Neural cell (in vitro differentiated cells): ENCODE data around the gene WFDC12. TPM values are rescaled to one million over a fixed set of nuclear protein-coding genes. Genes with fewer than 3 reads are reported as not detected.

ENCODE experiments used
- H2AFZ ChIP-seq: fragments of 200-600, 300-800 bp; sonication (generic), shearing (Covaris generic); 2 replicates; pipeline ENCODE4 v1.6.0; 2014; ENCODE audit warnings: low read depth, mild to moderate bottlenecking, antibody characterized with exemption, low read length, moderate library complexity
- H3F3A ChIP-seq: fragments of 200-600 bp; shearing (Covaris generic); 2 replicates; pipeline ENCODE4 v1.6.1; 2016; ENCODE audit warnings: mild to moderate bottlenecking, moderate library complexity, mixed read lengths, antibody characterized with exemption, low read length; ENCODE audit not compliant: insufficient read depth, poor library complexity, severe bottlenecking
- H3K27ac ChIP-seq: fragments of 200-600, 300-800 bp; sonication (generic), shearing (Covaris generic); 2 replicates; pipeline ENCODE4 v1.5.1; 2014; ENCODE audit warnings: mild to moderate bottlenecking, low read length, moderate library complexity
- H3K27me3 ChIP-seq: fragments of 300-800, 200-600 bp; sonication (generic), shearing (Covaris generic); 2 replicates; pipeline ENCODE4 v1.6.0; 2014; ENCODE audit warnings: mild to moderate bottlenecking, low read depth, low read length, moderate library complexity; ENCODE audit not compliant: insufficient read depth
- H3K36me3 ChIP-seq: fragments of 300-800, 200-600 bp; sonication (generic), shearing (Covaris generic); 2 replicates; pipeline ENCODE4 v1.5.1; 2014; ENCODE audit warnings: mild to moderate bottlenecking, antibody characterized with exemption, low read length, moderate library complexity; ENCODE audit not compliant: insufficient read depth
- H3K4me2 ChIP-seq: fragments of 300-800, 200-600 bp; sonication (generic), shearing (Covaris generic); 2 replicates; pipeline ENCODE4 v1.6.0; 2014; ENCODE audit warnings: mild to moderate bottlenecking, low read length
- H3K4me3 ChIP-seq: fragments of 300-800, 200-600 bp; sonication (generic), shearing (Covaris generic); 2 replicates; pipeline ENCODE4 v1.5.1; 2014; ENCODE audit warnings: mild to moderate bottlenecking, low read length, moderate library complexity
- H3K79me2 ChIP-seq: fragments of 200-600 bp; shearing (Covaris generic); replicated peaks from 2 replicates; pipeline ENCODE4 v1.6.0; 2014; ENCODE audit warnings: mild to moderate bottlenecking, low read length, moderate library complexity; ENCODE audit not compliant: insufficient read depth
- H3K9ac ChIP-seq: fragments of 300-800, 200-600 bp; sonication (generic), shearing (Covaris generic); 2 replicates; pipeline ENCODE4 v1.6.1; 2016; ENCODE audit warnings: mild to moderate bottlenecking, low read length, mixed read lengths
- H3K9me2 ChIP-seq: fragments of 200-600 bp; shearing (Covaris generic); 2 replicates; pipeline ENCODE4 v1.6.1; 2016; ENCODE audit warnings: mild to moderate bottlenecking, low read length, mixed read lengths; ENCODE audit not compliant: insufficient read depth
- H3K9me3 ChIP-seq: fragments of 200-600, 300-800 bp; sonication (generic), shearing (Covaris generic); 2 replicates; pipeline ENCODE4 v1.6.1; 2016; ENCODE audit warnings: mild to moderate bottlenecking, mixed run types, low read length, moderate library complexity, mixed read lengths
- H4K20me1 ChIP-seq: fragments of 200-600 bp; shearing (Covaris generic); 2 replicates; pipeline ENCODE4 v1.6.1; 2016; ENCODE audit warnings: mild to moderate bottlenecking, mixed run types; ENCODE audit not compliant: insufficient read depth
- EP300 ChIP-seq: fragments of 450-650 bp; conservative IDR thresholded peaks from 2 replicates; pipeline ENCODE4 v1.6.1; 2014; ENCODE audit warnings: antibody characterized with exemption, mild to moderate bottlenecking, moderate library complexity; ENCODE audit not compliant: poor library complexity, severe bottlenecking
- EZH2 ChIP-seq: fragments of 200-600, 300-800 bp; shearing (Covaris generic), sonication (generic); IDR thresholded peaks from 2 replicates; pipeline ENCODE4 v1.6.1; 2014; ENCODE audit warnings: antibody characterized with exemption, low read length, borderline replicate concordance, mild to moderate bottlenecking; ENCODE audit not compliant: insufficient read depth, poor library complexity, severe bottlenecking
- MXI1 ChIP-seq: fragments of 450-650 bp; conservative IDR thresholded peaks from 2 replicates; pipeline ENCODE4 v1.6.1; 2014; ENCODE audit warnings: antibody characterized with exemption, mild to moderate bottlenecking; ENCODE audit not compliant: poor library complexity, severe bottlenecking
- POLR2AphosphoS5 ChIP-seq: IDR thresholded peaks from 2 replicates; pipeline ENCODE4 v1.6.1; 2012
- RAD21 ChIP-seq: fragments of 450-650 bp; conservative IDR thresholded peaks from 2 replicates; pipeline ENCODE4 v1.6.1; 2014; ENCODE audit warnings: antibody characterized with exemption, mild to moderate bottlenecking, moderate library complexity
- REST ChIP-seq: IDR thresholded peaks from 2 replicates; pipeline ENCODE4 v1.6.1; 2012; ENCODE audit warnings: borderline replicate concordance
- SMC3 ChIP-seq: fragments of 450-650 bp; conservative IDR thresholded peaks from 2 replicates; pipeline ENCODE4 v1.6.1; 2014; ENCODE audit warnings: antibody characterized with exemption, mild to moderate bottlenecking, moderate library complexity; ENCODE audit not compliant: poor library complexity
- TAF1 ChIP-seq: IDR thresholded peaks from 2 replicates; pipeline ENCODE4 v1.6.1; 2012; ENCODE audit warnings: low read depth
- polyA plus RNA-seq: library from polyadenylated mRNA; depleted of rRNA; stranded (reverse); fragments of >200 nt; gene quantifications from 2 replicates; pipeline ENCODE4 v1.2.3, GENCODE V29; 2014
- TF ChIP-seq, protein P1 (sequence below): fragments of 450-650 bp; IDR thresholded peaks from 2 replicates; pipeline ENCODE4 v1.5.1; 2014; ENCODE audit warnings: antibody characterized with exemption, mild to moderate bottlenecking, moderate library complexity; ENCODE audit not compliant: poor library complexity, severe bottlenecking

The WFDC12 gene
- polyA plus RNA-seq, 1 donor from 2014 or later: not detected

DNA sequence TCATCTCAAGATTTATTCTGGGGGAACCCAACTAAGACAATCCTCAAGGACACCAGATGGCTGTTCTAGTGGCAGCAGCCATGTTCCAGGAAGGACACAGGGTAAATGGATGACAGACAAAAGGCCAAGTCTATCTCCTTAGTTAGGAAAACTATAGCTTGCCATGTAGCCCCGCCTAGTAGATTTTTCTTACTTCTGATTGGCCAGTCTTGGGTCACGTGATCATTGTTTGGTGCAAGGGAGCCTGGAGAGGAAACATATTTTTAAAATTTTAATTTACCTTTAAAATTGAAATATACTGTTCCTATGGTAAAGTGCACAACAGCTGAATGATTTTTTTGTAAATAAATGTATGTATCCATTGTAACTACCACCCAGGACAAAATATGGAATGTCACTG, 18.9 kb downstream of the WFDC12 start:
- Histone ChIP-seq H2AFZ (no peak overlapping the region), H3K4me2 (no peak overlapping the region), H3K9me3 (no peaks in the 10 kb centered on the region), H3F3A (no peaks in the 10 kb centered on the region), H4K20me1 (no peaks in the 10 kb centered on the region), H3K9ac (no peak overlapping the region), H3K27me3 (peaks cover 12% of the 10 kb centered on the region), H3K27ac (no peak overlapping the region), H3K79me2 (no peaks in the 10 kb centered on the region), H3K4me3 (no peak overlapping the region), H3K9me2 (no peaks in the 10 kb centered on the region), H3K36me3 (no peaks in the 10 kb centered on the region)
- TF ChIP-seq EP300 (no peak), POLR2AphosphoS5 (no peak), RAD21 (no peak), TAF1 (no peak), REST (no peak), MXI1 (no peak), EZH2 (no peak), SMC3 (no peak)
- TF ChIP-seq, protein P1, sequence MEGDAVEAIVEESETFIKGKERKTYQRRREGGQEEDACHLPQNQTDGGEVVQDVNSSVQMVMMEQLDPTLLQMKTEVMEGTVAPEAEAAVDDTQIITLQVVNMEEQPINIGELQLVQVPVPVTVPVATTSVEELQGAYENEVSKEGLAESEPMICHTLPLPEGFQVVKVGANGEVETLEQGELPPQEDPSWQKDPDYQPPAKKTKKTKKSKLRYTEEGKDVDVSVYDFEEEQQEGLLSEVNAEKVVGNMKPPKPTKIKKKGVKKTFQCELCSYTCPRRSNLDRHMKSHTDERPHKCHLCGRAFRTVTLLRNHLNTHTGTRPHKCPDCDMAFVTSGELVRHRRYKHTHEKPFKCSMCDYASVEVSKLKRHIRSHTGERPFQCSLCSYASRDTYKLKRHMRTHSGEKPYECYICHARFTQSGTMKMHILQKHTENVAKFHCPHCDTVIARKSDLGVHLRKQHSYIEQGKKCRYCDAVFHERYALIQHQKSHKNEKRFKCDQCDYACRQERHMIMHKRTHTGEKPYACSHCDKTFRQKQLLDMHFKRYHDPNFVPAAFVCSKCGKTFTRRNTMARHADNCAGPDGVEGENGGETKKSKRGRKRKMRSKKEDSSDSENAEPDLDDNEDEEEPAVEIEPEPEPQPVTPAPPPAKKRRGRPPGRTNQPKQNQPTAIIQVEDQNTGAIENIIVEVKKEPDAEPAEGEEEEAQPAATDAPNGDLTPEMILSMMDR: no peak

DNA sequence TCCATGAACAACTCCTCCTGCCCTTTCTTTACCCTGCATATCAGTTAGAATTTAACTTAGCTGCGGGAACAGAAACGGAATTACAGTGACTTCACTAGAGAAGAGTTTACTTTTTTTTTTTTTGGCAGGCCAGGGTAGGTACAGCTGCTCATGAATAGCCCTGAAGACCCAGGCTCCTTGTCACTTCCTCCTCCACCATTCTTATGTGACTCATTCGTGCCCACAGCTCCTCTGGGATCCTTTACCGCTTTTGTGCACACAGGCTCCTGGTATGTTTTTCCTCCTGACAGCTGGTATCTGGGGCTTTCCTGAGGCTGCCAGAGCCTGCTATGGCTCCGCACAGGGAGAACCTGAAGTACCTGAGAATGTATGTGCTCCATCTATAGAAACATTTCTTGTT, 19.5 kb downstream of the WFDC12 start:
- Histone ChIP-seq H3K79me2 (no peaks in the 10 kb centered on the region), H3K27ac (no peak overlapping the region), H3K9me3 (no peaks in the 10 kb centered on the region), H3F3A (no peaks in the 10 kb centered on the region), H3K27me3 (peaks cover 17% of the 10 kb centered on the region), H3K9ac (no peak overlapping the region), H3K36me3 (no peaks in the 10 kb centered on the region), H3K4me2 (no peak overlapping the region), H4K20me1 (no peaks in the 10 kb centered on the region), H2AFZ (no peak overlapping the region), H3K4me3 (no peak overlapping the region), H3K9me2 (no peaks in the 10 kb centered on the region)
- TF ChIP-seq MXI1: no peak
- TF ChIP-seq, protein P1: no peak
- TF ChIP-seq SMC3: no peak
- no peak for TF ChIP-seq EZH2
- TF ChIP-seq RAD21: no peak
- no peak for TF ChIP-seq POLR2AphosphoS5
- TF ChIP-seq REST: no peak
- no peak for TF ChIP-seq TAF1
- TF ChIP-seq EP300: no peak
